HepG2 (cell line): Measurements from ENCODE around the gene C1RL. TPM values are rescaled to one million over a fixed set of nuclear protein-coding genes. Genes with fewer than 3 reads are reported as not detected.

Source experiments
- ATAC-seq: fragments of 200-7000 bp; cut with Tn5 transposase; 3 replicates; pipeline ENCODE4 v1.9.1; 2020; ENCODE audit warnings: mild to moderate bottlenecking, moderate library complexity
- BruUV-seq: library from RNA; stranded (reverse); fragments of 400-500 nt; replicated peaks from 2 replicates; lab custom pipeline; 2021; lab: Mats Ljungman, UMichigan
- CTCF ChIA-PET: fragments of 300-600 bp; formaldehyde crosslinking; extraction: SDS; loops from one replicate; lab custom pipeline; 2021; ENCODE audit warnings: low total read pairs, inconsistent platforms, low intra/inter-chr PET ratio; lab: Yijun Ruan, JAX
- POLR2A ChIA-PET: fragments of 350-600 bp; sonication (Branson Sonifier 250); formaldehyde crosslinking; loops from one replicate; lab custom pipeline; 2020; ENCODE audit warnings: antibody characterized with exemption, inconsistent platforms; lab: Yijun Ruan, JAX
- DNase-seq: peaks from one replicate; pipeline ENCODE4 v3.0.0-alpha.2; 2015; ENCODE audit warnings: low spot score
- FAIRE-seq: peaks from 3 replicates; lab custom pipeline; 2011; peaks lifted over from hg19 to GRCh38; lab: Jason Lieb, UNC
- H2AFZ ChIP-seq: one replicate; pipeline ENCODE4 v1.6.1; 2011; ENCODE audit warnings: low read length, inconsistent platforms
- H3K27ac ChIP-seq: fragments of 300-600 bp; 3 replicates; pipeline ENCODE4 v1.8.0; 2011; ENCODE audit warnings: mixed run types, mild to moderate bottlenecking, mixed read lengths, low read length, inconsistent platforms; ENCODE audit not compliant: insufficient read depth; ENCODE audit errors: extremely low read length
- H3K27me3 ChIP-seq, 2 experiments: fragments of 200-600 bp in 1 of 2; 2 replicates in 1 of 2; 3 replicates in 1 of 2; pipeline versions ENCODE4 v1.6.0 to v1.8.0; 2011; ENCODE audit warnings: low read length in 2 of 2, mild to moderate bottlenecking in 2 of 2, moderate library complexity in 2 of 2, inconsistent platforms in 1 of 2; ENCODE audit not compliant: insufficient read depth in 2 of 2, control insufficient read depth in 1 of 2
- H3K36me3 ChIP-seq, 2 experiments: fragments of 200-600 bp in 1 of 2; replicated peaks in 1 of 2; 2 replicates in 1 of 2; 3 replicates in 1 of 2; pipeline versions ENCODE4 v1.5.1 to v1.8.0; 2011; ENCODE audit warnings: low read length in 2 of 2, inconsistent platforms in 1 of 2; ENCODE audit not compliant: insufficient read depth in 2 of 2, control insufficient read depth in 1 of 2
- H3K4me1 ChIP-seq: 2 replicates; pipeline ENCODE4 v1.5.1; 2012; ENCODE audit warnings: low read length, inconsistent platforms; ENCODE audit not compliant: insufficient read depth
- H3K4me2 ChIP-seq: 2 replicates; pipeline ENCODE4 v1.6.0; 2011; ENCODE audit warnings: low read depth, low read length, inconsistent platforms
- H3K4me3 ChIP-seq, 3 experiments: fragments of 200-600 bp in 1 of 3; sonication (generic), shearing (Covaris generic) in 1 of 3; replicated peaks in 1 of 3; 2 replicates each; pipeline ENCODE4 v1.5.1; 2011 to 2016; ENCODE audit warnings: low read length in 3 of 3, inconsistent platforms in 2 of 3, low read depth in 2 of 3, mild to moderate bottlenecking in 2 of 3, control low read depth in 1 of 3, mixed read lengths in 1 of 3; ENCODE audit not compliant: insufficient read depth in 1 of 3
- H3K79me2 ChIP-seq: one replicate; pipeline ENCODE4 v1.6.1; 2011; ENCODE audit warnings: low read length, inconsistent platforms; ENCODE audit not compliant: insufficient read depth
- H3K9ac ChIP-seq: 2 replicates; pipeline ENCODE4 v1.6.0; 2011; ENCODE audit warnings: mild to moderate bottlenecking, low read depth, low read length, inconsistent platforms; ENCODE audit not compliant: insufficient read depth
- H3K9me3 ChIP-seq: 2 replicates; pipeline ENCODE4 v1.5.1; 2012; ENCODE audit warnings: mild to moderate bottlenecking, low read length
- H4K20me1 ChIP-seq: 2 replicates; pipeline ENCODE4 v1.6.0; 2011; ENCODE audit warnings: inconsistent platforms, mild to moderate bottlenecking, low read length, moderate library complexity; ENCODE audit not compliant: insufficient read depth
- ATM ChIP-seq: fragments of 450-650 bp; IDR thresholded peaks from 2 replicates; pipeline ENCODE4 v1.7.1; 2017; ENCODE audit warnings: mild to moderate bottlenecking, borderline replicate concordance
- FOXP1 ChIP-seq, 2 experiments: fragments of 450-650 bp in 1 of 2; IDR thresholded peaks; 2 replicates each; pipeline ENCODE4 v1.6.1; 2017 to 2018; ENCODE audit warnings: antibody characterized with exemption in 1 of 2
- NFKBIZ ChIP-seq: IDR thresholded peaks from 2 replicates; pipeline ENCODE4 v1.6.1; 2018; ENCODE audit warnings: missing genetic modification reagents, missing compliant biosample characterization
- PHB2 ChIP-seq: fragments of 450-650 bp; IDR thresholded peaks from 2 replicates; pipeline ENCODE4 v1.6.1; 2018; ENCODE audit not compliant: partially characterized antibody
- XRCC5 ChIP-seq: fragments of 200-400 bp; formaldehyde crosslinking; optimal IDR thresholded peaks from 2 replicates; pipeline ENCODE3; 2017; ENCODE audit warnings: mild to moderate bottlenecking, low read length
- ZBTB1 ChIP-seq: sonication (generic); formaldehyde crosslinking; IDR thresholded peaks from 2 replicates; pipeline ENCODE4 v1.4.0; 2020; ENCODE audit warnings: missing genetic modification reagents, borderline replicate concordance
- WGBS: methylation state at CpG from one replicate; pipeline ENCODE4 v1.1.6; 2017; ENCODE audit warnings: low lambda C conversion rate; 5-methylcytosine and 5-hydroxymethylcytosine counted together
- in situ Hi-C: cut with HindIII; loops from 2 replicates; pipeline ENCODE4 v1.10.0; 2017; ENCODE audit warnings: low pct_unique_long_range_greater_than_20kb; ENCODE audit not compliant: extremely low pct_ligation_motif_present
- intact Hi-C: fragments of 100-400 bp; cut with micrococcal nuclease; formaldehyde crosslinking; loops from one replicate; pipeline ENCODE4 v1.10.0; 2022; ENCODE audit not compliant: unreplicated experiment
- polyA plus RNA-seq, 8 experiments: library from polyadenylated mRNA; depleted of rRNA in 3 of 8; stranded (reverse) in 7 of 8; unstranded in 1 of 8; fragments of >200 nt; fragmentation: Illumina TruSeq in 4 of 8; extraction: Trizol in 4 of 8; gene quantifications; 2 replicates each; pipeline versions ENCODE4 v1.2.1 to v1.2.3, GENCODE V29; 2011 to 2016; ENCODE audit warnings: low read depth in 4 of 8, missing spikeins in 1 of 8, mixed read lengths in 1 of 8; ENCODE audit not compliant: insufficient read depth in 1 of 8
- total RNA-seq, 5 experiments: library from RNA; depleted of rRNA; stranded (reverse); fragments of >200 nt; fragmentation: Illumina TruSeq; extraction: Trizol; gene quantifications; 2 replicates each; pipeline ENCODE4 v1.2.3, GENCODE V29; 2016; ENCODE audit warnings: low read depth in 1 of 5
- TF ChIP-seq, protein P1 (sequence below): sonication (generic); formaldehyde crosslinking; IDR thresholded peaks from 2 replicates; pipeline ENCODE4 v1.4.0; 2020; ENCODE audit warnings: mild to moderate bottlenecking, missing genetic modification reagents

Gene C1RL
- total and polyA plus RNA-seq, 2 of the 13 experiments (the other 11 are each of a cell fraction or from before 2014, with no cell fraction given): 28.9 to 53.1 TPM

DNA sequence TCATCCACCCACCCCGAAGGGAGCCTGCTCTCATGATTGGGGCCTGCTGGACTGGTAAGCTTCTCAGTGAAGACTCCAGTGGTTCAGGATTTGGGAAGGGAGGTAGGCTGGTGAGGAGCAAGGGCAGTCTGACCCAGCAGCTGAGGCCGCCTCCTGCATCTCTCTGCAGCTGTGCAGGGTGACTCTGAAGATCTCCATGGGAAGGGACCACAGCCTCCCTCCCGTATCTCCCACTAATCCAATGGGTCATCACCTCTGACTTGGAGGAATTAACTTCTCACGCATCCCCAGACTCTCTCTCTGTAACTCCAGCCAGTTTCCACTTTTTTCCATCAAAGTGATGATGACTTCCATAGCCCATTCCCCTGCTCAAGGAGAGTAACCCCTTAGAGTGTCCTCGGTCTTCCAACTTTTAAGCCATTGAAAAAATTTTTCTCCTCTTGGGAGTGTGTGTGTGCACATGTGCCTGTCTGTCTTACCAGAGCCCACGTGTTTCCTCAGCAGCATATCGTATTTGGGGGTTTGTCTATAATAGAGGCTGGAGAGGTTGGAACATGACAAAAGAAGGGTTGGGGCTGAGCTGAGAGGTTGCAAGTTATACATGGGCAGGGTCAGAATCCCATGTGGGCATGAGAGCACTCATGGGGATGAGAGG lies 32.5 kb upstream of the C1RL start (continued):
- TF ChIP-seq ATM: no peak
- TF ChIP-seq NFKBIZ (CRISPR knock-in tag): no peak

DNA sequence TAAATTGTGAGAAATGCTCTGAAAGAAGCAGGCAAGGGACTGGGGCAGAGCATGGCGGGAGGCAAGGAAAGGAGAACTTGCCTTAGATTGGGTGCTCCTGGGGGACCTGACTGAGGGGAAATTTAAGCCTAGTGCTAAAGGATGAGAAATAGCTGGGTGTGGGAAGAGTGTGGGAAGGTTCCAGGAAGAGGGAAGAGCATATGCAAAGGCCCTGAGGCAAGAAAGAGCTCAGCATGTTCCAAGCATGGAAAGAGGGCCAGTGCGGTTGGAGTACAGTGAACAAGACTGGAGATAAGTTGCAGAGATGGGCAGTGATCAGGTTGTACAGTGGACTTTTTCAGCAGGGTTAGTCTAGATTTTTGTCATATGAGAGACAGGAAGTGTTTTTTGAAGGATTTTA lies 30.2 kb upstream of the C1RL start:
- no peak for DNase-seq
- BruUV-seq: no TSS peak
- no peak for FAIRE-seq
- Histone ChIP-seq H3K27ac (no peak overlapping the region), H3K4me2 (no peak overlapping the region), H4K20me1 (no peaks in the 10 kb centered on the region), H2AFZ (no peak overlapping the region), H3K4me1 (no peaks in the 10 kb centered on the region), H3K79me2 (no peaks in the 10 kb centered on the region), H3K4me3 (no peak overlapping the region), H3K9ac (no peak overlapping the region), H3K27me3 (no peaks in the 10 kb centered on the region), H3K36me3 (peaks cover 24 to 66% of the 10 kb centered on the region in 2 experiments), H3K9me3 (no peaks in the 10 kb centered on the region)
- intact Hi-C loops (no loop called here), in situ Hi-C loops (no loop called here)
- 99% methylated on average over 2 of the region's 2 CpGs for WGBS
- no peak for ATAC-seq
- ChIA-PET CTCF (no interaction called here), POLR2A (interaction anchor here (1.0 to 1.5 kb wide), 2 partner anchors 11 to 16 kb away, joined by 3 read pairs; no protein-coding TSS in a partner anchor)
- no peak for TF ChIP-seq ZBTB1 (CRISPR knock-in tag)
- TF ChIP-seq PHB2: no peak
- TF ChIP-seq, protein P1, sequence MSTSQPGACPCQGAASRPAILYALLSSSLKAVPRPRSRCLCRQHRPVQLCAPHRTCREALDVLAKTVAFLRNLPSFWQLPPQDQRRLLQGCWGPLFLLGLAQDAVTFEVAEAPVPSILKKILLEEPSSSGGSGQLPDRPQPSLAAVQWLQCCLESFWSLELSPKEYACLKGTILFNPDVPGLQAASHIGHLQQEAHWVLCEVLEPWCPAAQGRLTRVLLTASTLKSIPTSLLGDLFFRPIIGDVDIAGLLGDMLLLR: no peak
- no peak for TF ChIP-seq XRCC5
- TF ChIP-seq FOXP1 (IDR thresholded peaks at IDR 0.05): no peak
- TF ChIP-seq FOXP1 (CRISPR knock-in tag; IDR thresholded peaks at IDR 0.05): no peak
